ENCODE results near the gene PSME3. TPM values are rescaled to one million over a fixed set of nuclear protein-coding genes. Genes with fewer than 3 reads are reported as not detected.

Gene PSME3
- total and polyA plus RNA-seq, 2 of the 13 experiments (the other 11 are each of a cell fraction or from before 2014, with no cell fraction given), result 66.3 to 135 TPM

DNA sequence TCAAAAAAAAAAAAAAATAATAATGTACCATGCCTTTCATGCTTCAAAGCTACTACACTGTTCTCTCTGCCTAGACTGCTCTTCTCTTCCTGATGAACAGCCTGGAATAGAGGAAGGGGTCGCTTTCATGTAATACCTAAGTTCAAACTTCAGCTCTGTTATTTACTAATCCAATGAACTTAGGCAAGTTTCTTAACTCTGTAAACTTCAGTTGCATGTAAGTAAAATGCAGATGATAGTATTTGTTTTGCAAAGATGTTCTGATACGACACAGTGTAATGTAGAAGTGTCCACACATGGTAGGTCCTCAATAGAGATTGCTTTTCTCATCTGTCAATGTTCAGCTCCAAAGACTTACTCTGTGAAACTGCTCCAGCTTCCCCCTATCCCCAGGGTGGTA is 41.2 kb upstream of the PSME3 start (continued):
- TF ChIP-seq SCMH1 (CRISPR knock-in tag; IDR thresholded peaks at IDR 0.05; ENCODE audit: borderline replicate concordance) (no peak), SRSF1 (optimal IDR thresholded peaks at IDR 0.05; ENCODE audit: low read depth, low read length) (no peak), POLR2G (IDR thresholded peaks at IDR 0.05; ENCODE audit: low read depth, low read length) (no peak), ZFY (CRISPR knock-in tag; IDR thresholded peaks at IDR 0.05) (no peak), ZNF230 (CRISPR knock-in tag; IDR thresholded peaks at IDR 0.05) (no peak), ZNF878 (CRISPR knock-in tag; IDR thresholded peaks at IDR 0.05) (0 out of 2 replicates have a peak, but pooled peaks have one; percentile 52), ZNF224 (CRISPR knock-in tag; IDR thresholded peaks at IDR 0.05) (no peak), ZNF614 (CRISPR knock-in tag; IDR thresholded peaks at IDR 0.05; ENCODE audit: borderline replicate concordance) (no peak), ZSCAN9 (CRISPR knock-in tag; IDR thresholded peaks at IDR 0.05; ENCODE audit: borderline replicate concordance) (no peak), SOX6 (IDR thresholded peaks at IDR 0.05) (no peak), SOX6 (CRISPR knock-in tag; IDR thresholded peaks at IDR 0.05) (peak; percentile 44; the same call in 1 of the 2 replicates), ZNF841 (CRISPR knock-in tag; IDR thresholded peaks at IDR 0.05; ENCODE audit: borderline replicate concordance) (no peak), ARNT (IDR thresholded peaks at IDR 0.05) (no peak), ZNF562 (CRISPR knock-in tag; IDR thresholded peaks at IDR 0.05; ENCODE audit: borderline replicate concordance) (no peak), TCF12 (IDR thresholded peaks at IDR 0.05) (no peak), TCF12 (CRISPR knock-in tag; IDR thresholded peaks at IDR 0.05) (no peak), ARID2 (CRISPR knock-in tag; IDR thresholded peaks at IDR 0.05; ENCODE audit: borderline replicate concordance) (no peak), TAF1 (CRISPR knock-in tag; IDR thresholded peaks at IDR 0.05) (no peak), ZNF547 (CRISPR knock-in tag; IDR thresholded peaks at IDR 0.05) (no peak)
- TF ChIP-seq, protein P1, sequence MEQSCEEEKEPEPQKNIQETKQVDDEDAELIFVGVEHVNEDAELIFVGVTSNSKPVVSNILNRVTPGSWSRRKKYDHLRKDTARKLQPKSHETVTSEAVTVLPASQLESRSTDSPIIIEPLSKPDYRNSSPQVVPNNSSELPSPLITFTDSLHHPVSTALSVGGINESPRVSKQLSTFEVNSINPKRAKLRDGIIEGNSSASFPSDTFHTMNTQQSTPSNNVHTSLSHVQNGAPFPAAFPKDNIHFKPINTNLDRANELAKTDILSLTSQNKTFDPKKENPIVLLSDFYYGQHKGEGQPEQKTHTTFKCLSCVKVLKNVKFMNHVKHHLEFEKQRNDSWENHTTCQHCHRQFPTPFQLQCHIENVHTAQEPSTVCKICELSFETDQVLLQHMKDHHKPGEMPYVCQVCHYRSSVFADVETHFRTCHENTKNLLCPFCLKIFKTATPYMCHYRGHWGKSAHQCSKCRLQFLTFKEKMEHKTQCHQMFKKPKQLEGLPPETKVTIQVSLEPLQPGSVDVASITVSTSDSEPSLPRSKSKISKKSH (CRISPR knock-in tag; IDR thresholded peaks at IDR 0.05; ENCODE audit: borderline replicate concordance), result no peak
- TF ChIP-seq, protein P2, sequence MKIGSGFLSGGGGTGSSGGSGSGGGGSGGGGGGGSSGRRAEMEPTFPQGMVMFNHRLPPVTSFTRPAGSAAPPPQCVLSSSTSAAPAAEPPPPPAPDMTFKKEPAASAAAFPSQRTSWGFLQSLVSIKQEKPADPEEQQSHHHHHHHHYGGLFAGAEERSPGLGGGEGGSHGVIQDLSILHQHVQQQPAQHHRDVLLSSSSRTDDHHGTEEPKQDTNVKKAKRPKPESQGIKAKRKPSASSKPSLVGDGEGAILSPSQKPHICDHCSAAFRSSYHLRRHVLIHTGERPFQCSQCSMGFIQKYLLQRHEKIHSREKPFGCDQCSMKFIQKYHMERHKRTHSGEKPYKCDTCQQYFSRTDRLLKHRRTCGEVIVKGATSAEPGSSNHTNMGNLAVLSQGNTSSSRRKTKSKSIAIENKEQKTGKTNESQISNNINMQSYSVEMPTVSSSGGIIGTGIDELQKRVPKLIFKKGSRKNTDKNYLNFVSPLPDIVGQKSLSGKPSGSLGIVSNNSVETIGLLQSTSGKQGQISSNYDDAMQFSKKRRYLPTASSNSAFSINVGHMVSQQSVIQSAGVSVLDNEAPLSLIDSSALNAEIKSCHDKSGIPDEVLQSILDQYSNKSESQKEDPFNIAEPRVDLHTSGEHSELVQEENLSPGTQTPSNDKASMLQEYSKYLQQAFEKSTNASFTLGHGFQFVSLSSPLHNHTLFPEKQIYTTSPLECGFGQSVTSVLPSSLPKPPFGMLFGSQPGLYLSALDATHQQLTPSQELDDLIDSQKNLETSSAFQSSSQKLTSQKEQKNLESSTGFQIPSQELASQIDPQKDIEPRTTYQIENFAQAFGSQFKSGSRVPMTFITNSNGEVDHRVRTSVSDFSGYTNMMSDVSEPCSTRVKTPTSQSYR (CRISPR knock-in tag; IDR thresholded peaks at IDR 0.05; ENCODE audit: borderline replicate concordance), result no peak
- TF ChIP-seq, protein P3, sequence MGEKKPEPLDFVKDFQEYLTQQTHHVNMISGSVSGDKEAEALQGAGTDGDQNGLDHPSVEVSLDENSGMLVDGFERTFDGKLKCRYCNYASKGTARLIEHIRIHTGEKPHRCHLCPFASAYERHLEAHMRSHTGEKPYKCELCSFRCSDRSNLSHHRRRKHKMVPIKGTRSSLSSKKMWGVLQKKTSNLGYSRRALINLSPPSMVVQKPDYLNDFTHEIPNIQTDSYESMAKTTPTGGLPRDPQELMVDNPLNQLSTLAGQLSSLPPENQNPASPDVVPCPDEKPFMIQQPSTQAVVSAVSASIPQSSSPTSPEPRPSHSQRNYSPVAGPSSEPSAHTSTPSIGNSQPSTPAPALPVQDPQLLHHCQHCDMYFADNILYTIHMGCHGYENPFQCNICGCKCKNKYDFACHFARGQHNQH (CRISPR knock-in tag; IDR thresholded peaks at IDR 0.05), result no peak
- TF ChIP-seq, protein P4, sequence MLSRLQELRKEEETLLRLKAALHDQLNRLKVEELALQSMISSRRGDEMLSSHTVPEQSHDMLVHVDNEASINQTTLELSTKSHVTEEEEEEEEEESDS (CRISPR knock-in tag; IDR thresholded peaks at IDR 0.05; ENCODE audit: borderline replicate concordance), result no peak
- TF ChIP-seq, protein P5, sequence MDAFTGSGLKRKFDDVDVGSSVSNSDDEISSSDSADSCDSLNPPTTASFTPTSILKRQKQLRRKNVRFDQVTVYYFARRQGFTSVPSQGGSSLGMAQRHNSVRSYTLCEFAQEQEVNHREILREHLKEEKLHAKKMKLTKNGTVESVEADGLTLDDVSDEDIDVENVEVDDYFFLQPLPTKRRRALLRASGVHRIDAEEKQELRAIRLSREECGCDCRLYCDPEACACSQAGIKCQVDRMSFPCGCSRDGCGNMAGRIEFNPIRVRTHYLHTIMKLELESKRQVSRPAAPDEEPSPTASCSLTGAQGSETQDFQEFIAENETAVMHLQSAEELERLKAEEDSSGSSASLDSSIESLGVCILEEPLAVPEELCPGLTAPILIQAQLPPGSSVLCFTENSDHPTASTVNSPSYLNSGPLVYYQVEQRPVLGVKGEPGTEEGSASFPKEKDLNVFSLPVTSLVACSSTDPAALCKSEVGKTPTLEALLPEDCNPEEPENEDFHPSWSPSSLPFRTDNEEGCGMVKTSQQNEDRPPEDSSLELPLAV (CRISPR knock-in tag; conservative IDR thresholded peaks at IDR 0.05; ENCODE audit: low read depth), result no peak
- TF ChIP-seq, protein P6, sequence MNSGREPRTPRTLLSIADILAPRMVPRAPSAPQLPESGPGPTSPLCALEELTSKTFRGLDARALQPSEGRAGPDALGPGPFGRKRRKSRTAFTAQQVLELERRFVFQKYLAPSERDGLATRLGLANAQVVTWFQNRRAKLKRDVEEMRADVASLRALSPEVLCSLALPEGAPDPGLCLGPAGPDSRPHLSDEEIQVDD (CRISPR knock-in tag; IDR thresholded peaks at IDR 0.05; ENCODE audit: borderline replicate concordance), result no peak

Data from HepG2 (cell line).